ENCODE measurements around the gene ZNF808. TPM values are rescaled to one million over a fixed set of nuclear protein-coding genes. Genes with fewer than 3 reads are reported as not detected.

Gene ZNF808
- total RNA-seq, 1 experiment from 2014 or later: 35.7 TPM

DNA sequence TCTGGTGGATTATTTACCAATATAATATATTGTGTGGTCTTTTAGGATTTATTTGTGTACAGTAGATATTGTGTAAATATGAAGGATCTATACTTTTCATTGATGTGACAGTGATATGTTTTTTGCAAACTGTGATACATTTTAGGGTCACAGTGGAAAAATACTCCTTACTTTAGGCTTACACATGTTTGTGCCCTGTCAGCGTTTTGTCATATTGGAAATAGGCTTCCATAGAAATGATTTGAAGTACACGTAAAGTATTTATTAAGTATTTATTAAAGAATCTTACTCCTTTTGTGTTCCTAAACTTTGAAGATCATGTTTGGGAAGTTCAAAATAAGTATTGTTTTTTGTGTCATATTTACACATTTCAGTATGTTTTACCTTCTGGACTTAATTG lies 5.0 kb downstream of the ZNF808 start:
- no CpG with 5 or more reads among the region's 2 CpGs for WGBS (ENCODE audit: extremely low coverage, insufficient read length, low lambda C conversion rate)
- DNase-seq: no peak
- Histone ChIP-seq H2AK5ac (ENCODE audit: insufficient read length, low read length) (no peak overlapping the region), H3K27me3 (ENCODE audit: insufficient read depth, low read length) (no peaks in the 10 kb centered on the region), H3K18ac (ENCODE audit: insufficient read length, low read depth, low read length) (no peak overlapping the region), H3T11ph (ENCODE audit: low read length) (no peak overlapping the region), H3K4me2 (ENCODE audit: insufficient read depth, insufficient read length, low read length) (no peak overlapping the region), H4K20me1 (ENCODE audit: control insufficient read depth, insufficient read depth, insufficient read length) (no peaks in the 10 kb centered on the region), H2BK20ac (ENCODE audit: low read depth, low read length, poor library complexity, severe bottlenecking) (no peak overlapping the region), H3K23ac (ENCODE audit: insufficient read length, low read depth, low read length) (no peak overlapping the region), H2BK15ac (ENCODE audit: low read depth, low read length) (no peak overlapping the region), H3K14ac (ENCODE audit: insufficient read depth, low read length) (no peak overlapping the region), H3K9me3 (ENCODE audit: control insufficient read depth, low read depth, low read length) (no peaks in the 10 kb centered on the region), H3K4ac (ENCODE audit: low read depth, low read length) (no peak overlapping the region), H2AFZ (ENCODE audit: low read length) (no peak overlapping the region), H3K4me1 (ENCODE audit: insufficient read depth, low read length) (no peaks in the 10 kb centered on the region; the same call in 1 of the 2 replicates), H4K91ac (ENCODE audit: insufficient read length, low read depth, low read length) (no peak overlapping the region), H3K9ac (ENCODE audit: extremely low read depth, insufficient read length, low read length) (no peak overlapping the region), H4K8ac (replicated peaks; ENCODE audit: insufficient read length, low read depth, low read length) (no peak overlapping the region), H2BK5ac (ENCODE audit: insufficient read length, low read length) (no peak overlapping the region), H3K56ac (ENCODE audit: insufficient read length, low read depth, low read length) (no peak overlapping the region), H4K5ac (ENCODE audit: insufficient read length, low read depth, low read length) (no peak overlapping the region), H3K79me1 (ENCODE audit: insufficient read depth, low read depth, low read length, poor library complexity, severe bottlenecking) (peaks cover 5% of the 10 kb centered on the region), H3K79me2 (ENCODE audit: insufficient read depth, low read length) (no peaks in the 10 kb centered on the region), H3K23me2 (ENCODE audit: insufficient read length, low read depth, low read length, poor library complexity, severe bottlenecking) (peaks cover 15% of the 10 kb centered on the region), H2BK12ac (ENCODE audit: insufficient read length, low read depth, low read length) (no peak overlapping the region), H3K27ac (ENCODE audit: insufficient read length, low read depth, low read length) (no peak overlapping the region), H2BK120ac (ENCODE audit: low read depth, low read length, poor library complexity, severe bottlenecking) (no peak overlapping the region)
- Mint-ChIP-seq H3K27ac (no peak overlapping the region), H3K4me3 (no peak overlapping the region), H3K9me3 (no peaks in the 10 kb centered on the region), H3K4me1 (peaks cover 24 to 28% of the 10 kb centered on the region in 2 experiments), H3K27me3 (ENCODE audit: low read depth) (peaks cover 8% of the 10 kb centered on the region), H3K36me3 (ENCODE audit: insufficient read depth in 1 of 3, low read depth in 3 of 3) (peaks cover 0 to 14% (median 0%) of the 10 kb centered on the region in 3 experiments; a peak in 3 of 7 replicates)
- TF ChIP-seq, protein P1, sequence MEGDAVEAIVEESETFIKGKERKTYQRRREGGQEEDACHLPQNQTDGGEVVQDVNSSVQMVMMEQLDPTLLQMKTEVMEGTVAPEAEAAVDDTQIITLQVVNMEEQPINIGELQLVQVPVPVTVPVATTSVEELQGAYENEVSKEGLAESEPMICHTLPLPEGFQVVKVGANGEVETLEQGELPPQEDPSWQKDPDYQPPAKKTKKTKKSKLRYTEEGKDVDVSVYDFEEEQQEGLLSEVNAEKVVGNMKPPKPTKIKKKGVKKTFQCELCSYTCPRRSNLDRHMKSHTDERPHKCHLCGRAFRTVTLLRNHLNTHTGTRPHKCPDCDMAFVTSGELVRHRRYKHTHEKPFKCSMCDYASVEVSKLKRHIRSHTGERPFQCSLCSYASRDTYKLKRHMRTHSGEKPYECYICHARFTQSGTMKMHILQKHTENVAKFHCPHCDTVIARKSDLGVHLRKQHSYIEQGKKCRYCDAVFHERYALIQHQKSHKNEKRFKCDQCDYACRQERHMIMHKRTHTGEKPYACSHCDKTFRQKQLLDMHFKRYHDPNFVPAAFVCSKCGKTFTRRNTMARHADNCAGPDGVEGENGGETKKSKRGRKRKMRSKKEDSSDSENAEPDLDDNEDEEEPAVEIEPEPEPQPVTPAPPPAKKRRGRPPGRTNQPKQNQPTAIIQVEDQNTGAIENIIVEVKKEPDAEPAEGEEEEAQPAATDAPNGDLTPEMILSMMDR (conservative IDR thresholded peaks at IDR 0.05): no peak
